Midbrain (tissue), 1 donor: ENCODE data around the gene TCF4.

Experiments
- DNase-seq: peaks from one replicate; lab custom pipeline; 2025; lab: John Stamatoyannopoulos, UW

The TCF4 gene

GRCh38 chr18:55256929-55257289 lies 331.1 kb downstream of the TCF4 start:
- no peak for DNase-seq

- DNase-seq, result no peak
These were observed 331.6 kb downstream of the TCF4 start for GRCh38 chr18:55256226-55256928.

- DNase-seq, result no peak
These were observed 334.2 kb downstream of the TCF4 start for GRCh38 chr18:55253814-55254213.

GRCh38 chr18:55252901-55253300 lies 335.1 kb downstream of the TCF4 start:
- DNase-seq, result no peak

GRCh38 chr18:55252053-55252675 lies 335.8 kb downstream of the TCF4 start:
- DNase-seq, result no peak

GRCh38 chr18:55251254-55251971 lies 336.6 kb downstream of the TCF4 start:
- no peak for DNase-seq

- no peak for DNase-seq
These were observed 337.2 kb downstream of the TCF4 start for GRCh38 chr18:55250768-55251173.

GRCh38 chr18:55249550-55249949 lies 338.4 kb downstream of the TCF4 start:
- DNase-seq, result no peak

- no peak for DNase-seq
These were observed 339.5 kb downstream of the TCF4 start for GRCh38 chr18:55248495-55248894.

GRCh38 chr18:55247032-55247431 lies 341.0 kb downstream of the TCF4 start:
- DNase-seq, result no peak

- DNase-seq, result no peak
These were observed 341.7 kb downstream of the TCF4 start for GRCh38 chr18:55246278-55246677.

GRCh38 chr18:55245211-55245614 lies 342.8 kb downstream of the TCF4 start:
- DNase-seq, result no peak

GRCh38 chr18:55244546-55244945 lies 343.4 kb downstream of the TCF4 start:
- no peak for DNase-seq

- DNase-seq, result no peak
These were observed 344.1 kb downstream of the TCF4 start for GRCh38 chr18:55243857-55244256.

- DNase-seq, result no peak
These were observed 344.7 kb downstream of the TCF4 start for GRCh38 chr18:55243255-55243654.

- DNase-seq, result no peak
These were observed 347.0 kb downstream of the TCF4 start for GRCh38 chr18:55240978-55241377.

GRCh38 chr18:55239740-55240139 lies 348.3 kb downstream of the TCF4 start:
- DNase-seq, result no peak

GRCh38 chr18:55237660-55238059 lies 350.3 kb downstream of the TCF4 start:
- no peak for DNase-seq

- DNase-seq, result no peak
These were observed 351.7 kb downstream of the TCF4 start for GRCh38 chr18:55236150-55236931.

GRCh38 chr18:55235094-55235461 lies 352.9 kb downstream of the TCF4 start:
- no peak for DNase-seq

GRCh38 chr18:55234366-55235093 lies 353.5 kb downstream of the TCF4 start:
- peak; percentile 88 for DNase-seq

- DNase-seq, result no peak
These were observed 354.1 kb downstream of the TCF4 start for GRCh38 chr18:55233857-55234256.
